Fibroblast of lung (primary cell): ENCODE results near the gene CPA5.

Experiments
- CTCF ChIP-seq, 2 donors: IDR thresholded peaks in 1 of 2; conservative IDR thresholded peaks in 1 of 2; 1 replicate in 1 of 2; 2 replicates in 1 of 2; pipeline ENCODE4 v1.5.1; 2011 to 2012; ENCODE audit warnings: low read length in 2 of 2, control low read depth in 1 of 2, inconsistent platforms in 1 of 2, low read depth in 1 of 2, mild to moderate bottlenecking in 1 of 2
- EZH2 ChIP-seq: IDR thresholded peaks from 2 replicates; pipeline ENCODE4 v1.5.1; 2012; ENCODE audit warnings: low read length, control low read depth, mild to moderate bottlenecking; ENCODE audit errors: missing control alignments

DNA sequence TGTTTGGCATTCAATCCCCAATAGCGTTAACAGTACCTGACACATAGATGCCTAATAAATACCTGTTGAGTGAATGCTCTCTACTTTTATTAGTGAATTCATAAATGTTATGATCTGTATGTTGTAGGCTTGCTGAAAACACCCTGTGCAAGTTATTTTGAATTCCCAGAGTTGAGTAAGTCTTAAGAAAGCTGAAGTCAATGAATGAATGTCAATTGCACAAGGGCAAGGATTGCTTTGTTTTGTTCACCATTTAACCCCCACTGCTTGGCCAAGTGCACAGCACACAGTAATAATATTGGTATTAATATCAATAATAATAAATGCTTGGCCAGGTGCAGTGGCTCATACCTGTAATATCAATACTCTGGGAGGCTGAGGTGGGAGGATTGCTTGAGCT is 45.9 kb downstream of the CPA5 start:
- TF ChIP-seq CTCF (conservative IDR thresholded peaks at IDR 0.05 in 1 of 2, IDR thresholded peaks at IDR 0.05 in 1 of 2; ENCODE audit: low read depth in 1 of 2, low read length in 2 of 2) (no peak), EZH2 (no peak)
